Mesothelial cell of epicardium (in vitro differentiated cells): ENCODE measurements around the gene PTPRN2. TPM values are rescaled to one million over a fixed set of nuclear protein-coding genes. Genes with fewer than 3 reads are reported as not detected.

Experiments used
- DNase-seq, 2 experiments: peaks; one replicate each; pipeline ENCODE4 v3.0.0; 2021; ENCODE audit warnings: low spot score in 2 of 2; ENCODE audit not compliant: unreplicated experiment in 2 of 2
- H3K27ac Mint-ChIP-seq: 2 replicates; pipeline ENCODE4 v1.8.0; 2021; ENCODE audit warnings: mixed read lengths
- H3K27me3 Mint-ChIP-seq: 2 replicates; pipeline ENCODE4 v1.8.0; 2021; ENCODE audit warnings: low read depth, mixed read lengths
- H3K36me3 Mint-ChIP-seq: 2 replicates; pipeline ENCODE4 v1.8.0; 2021; ENCODE audit warnings: mixed read lengths
- H3K4me1 Mint-ChIP-seq: 2 replicates; pipeline ENCODE4 v1.8.0; 2021; ENCODE audit warnings: mixed read lengths
- H3K4me3 Mint-ChIP-seq: 2 replicates; pipeline ENCODE4 v1.8.0; 2021; ENCODE audit warnings: mild to moderate bottlenecking, moderate library complexity, mixed read lengths
- H3K9me3 Mint-ChIP-seq: 2 replicates; pipeline ENCODE4 v1.8.0; 2021; ENCODE audit warnings: mixed read lengths
- CTCF ChIP-seq: fragments of 200-600 bp; sonication (generic); IDR thresholded peaks from one replicate; pipeline ENCODE4 v1.5.0; 2021; ENCODE audit warnings: antibody characterized with exemption; ENCODE audit not compliant: unreplicated experiment
- total RNA-seq: library from RNA; stranded (reverse); gene quantifications from 3 replicates; pipeline ENCODE4 v1.2.1, GENCODE V29; 2021

The PTPRN2 gene
- total RNA-seq, 1 donor from 2014 or later, result 2.2 TPM

- Mint-ChIP-seq H3K27me3 (no peaks in the 10 kb centered on the region), H3K27ac (no peak overlapping the region), H3K9me3 (no peaks in the 10 kb centered on the region), H3K36me3 (peaks cover 4% of the 10 kb centered on the region), H3K4me1 (no peaks in the 10 kb centered on the region), H3K4me3 (no peak overlapping the region)
- no peak for TF ChIP-seq CTCF
- no peak for DNase-seq
Measured at GRCh38 chr7:158606671-158607424, 19.2 kb upstream of the PTPRN2 start.

- no peak for TF ChIP-seq CTCF
- DNase-seq, result no peak
- no peaks in the 10 kb centered on the region for H3K4me1 Mint-ChIP-seq
- no peaks in the 10 kb centered on the region for H3K27me3 Mint-ChIP-seq
- no peaks in the 10 kb centered on the region for H3K9me3 Mint-ChIP-seq
- peaks cover 4% of the 10 kb centered on the region for H3K36me3 Mint-ChIP-seq
- H3K4me3 Mint-ChIP-seq, result no peak overlapping the region
- no peak overlapping the region for H3K27ac Mint-ChIP-seq
Measured at GRCh38 chr7:158606129-158606528, 18.5 kb upstream of the PTPRN2 start.

- Mint-ChIP-seq H3K27me3 (no peaks in the 10 kb centered on the region), H3K4me3 (no peak overlapping the region), H3K4me1 (no peaks in the 10 kb centered on the region)
Measured at GRCh38 chr7:158603773-158604755, 16.4 kb upstream of the PTPRN2 start.

GRCh38 chr7:158602905-158603772 lies 15.5 kb upstream of the PTPRN2 start:
- H3K27me3 Mint-ChIP-seq, result no peaks in the 10 kb centered on the region
- DNase-seq, result no peak
- H3K36me3 Mint-ChIP-seq, result peaks cover 4% of the 10 kb centered on the region
- no peaks in the 10 kb centered on the region for H3K4me1 Mint-ChIP-seq
- no peaks in the 10 kb centered on the region for H3K9me3 Mint-ChIP-seq
- no peak overlapping the region for H3K27ac Mint-ChIP-seq
- TF ChIP-seq CTCF, result no peak
- no peak overlapping the region for H3K4me3 Mint-ChIP-seq

More at GRCh38 chr7:158603773-158604755, 16.4 kb upstream of the PTPRN2 start:
- no peaks in the 10 kb centered on the region for H3K9me3 Mint-ChIP-seq
- no peak overlapping the region for H3K27ac Mint-ChIP-seq
- TF ChIP-seq CTCF, result no peak
- peaks cover 4% of the 10 kb centered on the region for H3K36me3 Mint-ChIP-seq
- DNase-seq, result no peak

GRCh38 chr7:158602041-158602440 lies 14.4 kb upstream of the PTPRN2 start:
- no peaks in the 10 kb centered on the region for H3K9me3 Mint-ChIP-seq
- no peak overlapping the region for H3K4me3 Mint-ChIP-seq
- no peak for DNase-seq
- no peaks in the 10 kb centered on the region for H3K27me3 Mint-ChIP-seq
- H3K4me1 Mint-ChIP-seq, result no peaks in the 10 kb centered on the region
- H3K36me3 Mint-ChIP-seq, result no peaks in the 10 kb centered on the region
- no peak overlapping the region for H3K27ac Mint-ChIP-seq
- no peak for TF ChIP-seq CTCF
